GM18951 (cell line): ENCODE results near the gene NKIRAS2.

ENCODE experiments used
- POLR2A ChIP-seq: IDR thresholded peaks from 4 replicates; pipeline ENCODE4 v1.6.1; 2011; ENCODE audit warnings: mild to moderate bottlenecking; ENCODE audit not compliant: insufficient read length, insufficient read depth; ENCODE audit errors: extremely low read depth
- in situ Hi-C: fragments of 300-500 bp; cut with MboI; formaldehyde crosslinking; loops from one replicate; pipeline ENCODE4 v1.12.0; 2022; ENCODE audit warnings: low sequenced_read_pairs, mixed read lengths, inconsistent platforms; ENCODE audit not compliant: unreplicated experiment

The NKIRAS2 gene

DNA sequence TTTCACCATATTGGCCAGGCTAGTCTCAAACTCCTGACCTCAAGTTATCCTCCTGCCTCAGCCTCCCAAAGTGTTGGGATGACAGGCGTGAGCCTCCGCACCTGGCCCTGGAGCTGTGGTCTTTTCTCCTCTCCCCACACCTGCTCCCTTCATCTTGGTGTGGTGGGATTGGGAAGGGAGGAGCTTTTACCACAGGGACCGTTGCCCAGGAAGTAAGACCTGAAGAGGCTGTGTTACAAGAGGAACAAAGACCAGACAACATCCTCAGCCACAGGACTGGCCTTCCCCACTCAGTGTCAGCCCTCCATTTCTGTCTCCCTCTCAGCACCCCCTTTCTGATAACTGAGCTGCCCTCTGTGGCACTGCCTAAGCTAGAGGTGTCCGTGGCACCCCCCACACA is 39.9 kb downstream of the NKIRAS2 start:
- no peak for TF ChIP-seq POLR2A
- in situ Hi-C loops: no loop called here

- in situ Hi-C loops: no loop called here
Measured at GRCh38 chr17:42060231-42060630, 40.3 kb downstream of the NKIRAS2 start.

DNA sequence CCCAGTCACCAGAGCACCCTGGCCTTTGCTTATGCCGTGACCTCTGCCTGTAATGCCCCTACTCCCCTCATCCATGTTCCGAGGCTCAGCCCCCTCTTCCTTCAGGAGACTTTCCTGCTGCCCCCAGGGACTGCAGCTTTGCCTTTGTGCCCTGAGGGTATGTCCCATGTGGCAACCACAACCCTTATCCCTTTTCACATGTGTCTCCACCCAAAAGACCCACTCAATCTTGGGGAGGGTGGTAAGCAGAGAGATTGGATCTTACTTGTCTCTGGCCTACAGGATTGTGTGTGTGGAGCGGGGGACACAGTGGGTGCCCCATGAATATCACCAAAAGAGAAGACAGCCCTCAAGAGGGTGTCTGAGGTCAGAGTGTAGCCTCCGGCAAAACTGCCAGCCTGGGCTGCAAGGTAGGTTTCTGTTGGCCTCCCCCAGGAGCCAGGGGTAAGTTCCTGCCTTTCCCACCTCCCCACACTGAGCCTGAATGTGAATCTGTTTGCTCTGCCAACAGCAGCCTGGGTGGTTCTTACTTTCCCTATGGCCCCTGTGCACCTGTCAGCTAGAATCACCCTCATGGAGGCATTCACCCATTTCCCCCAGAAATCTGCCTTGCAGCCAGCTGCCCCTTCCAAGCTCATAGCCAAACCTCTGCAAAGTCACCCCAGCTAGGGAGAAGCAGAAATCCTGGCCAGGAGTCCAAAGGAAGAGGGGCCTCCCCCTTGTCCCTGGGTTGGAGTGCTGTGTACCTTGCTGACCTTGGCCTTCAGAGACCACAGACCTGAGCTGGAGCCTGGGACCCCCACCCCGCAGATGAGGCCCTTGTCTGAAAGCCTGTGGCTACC is 42.0 kb downstream of the NKIRAS2 start:
- TF ChIP-seq POLR2A: no peak
- in situ Hi-C loops: no loop called here

More at GRCh38 chr17:42060231-42060630, 40.3 kb downstream of the NKIRAS2 start:
- no peak for TF ChIP-seq POLR2A

DNA sequence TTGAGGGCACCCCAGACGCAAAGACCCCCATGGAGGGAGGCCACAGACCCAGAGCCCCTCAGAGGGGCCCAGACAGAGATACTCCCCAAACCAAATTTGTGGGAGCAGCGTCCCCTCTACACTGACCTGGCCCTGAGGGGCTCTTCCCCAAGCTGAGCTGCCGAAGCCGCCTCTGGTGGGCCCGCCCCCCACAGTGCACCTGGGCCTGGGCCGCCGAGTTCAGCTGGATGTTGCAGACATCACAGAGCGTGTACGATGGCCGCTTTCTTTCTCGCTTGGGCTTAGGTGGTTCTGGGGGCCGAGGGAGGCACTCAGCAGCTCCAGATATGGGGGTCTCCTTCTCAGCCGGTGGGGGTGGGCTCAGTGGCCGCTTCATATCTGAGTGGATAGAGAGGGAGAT is 42.8 kb downstream of the NKIRAS2 start:
- in situ Hi-C loops: no loop called here
- no peak for TF ChIP-seq POLR2A

GRCh38 chr17:42065201-42065600 is 45.3 kb downstream of the NKIRAS2 start:
- in situ Hi-C loops: no loop called here
- TF ChIP-seq POLR2A: no peak

DNA sequence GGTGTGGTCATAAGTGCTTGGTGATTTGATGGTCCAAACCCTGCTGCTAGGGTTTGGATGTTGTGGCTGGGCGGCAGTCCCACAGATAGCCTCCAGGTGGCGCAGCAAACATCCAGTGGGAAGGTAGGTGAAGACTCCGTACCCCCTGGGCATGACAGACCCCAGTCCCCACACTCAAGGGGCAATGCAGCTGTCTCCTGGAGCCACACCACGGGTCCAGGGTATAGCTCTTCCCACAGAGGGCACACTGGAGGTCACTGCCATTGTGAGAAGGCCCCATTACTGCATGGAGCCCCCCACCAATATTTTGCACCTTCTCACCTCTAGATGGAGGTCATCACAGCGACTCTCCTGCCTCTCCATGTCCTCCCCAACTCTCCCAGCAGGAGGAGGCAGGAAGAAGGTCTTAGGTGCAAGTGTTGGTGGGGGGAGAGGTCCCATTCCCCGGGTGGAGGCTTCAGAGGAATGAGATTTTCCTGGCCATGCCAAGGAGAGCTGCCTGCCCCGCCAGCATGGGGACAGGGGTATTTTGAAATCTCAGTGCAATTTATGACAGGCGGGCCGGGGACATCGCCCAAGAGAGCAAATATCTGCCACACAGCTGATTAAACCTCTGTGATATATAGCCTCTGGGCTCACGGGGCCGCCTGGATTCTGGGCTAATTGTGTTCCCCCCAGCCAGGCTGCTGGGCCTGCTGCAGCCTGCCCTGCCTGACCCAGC is 47.6 kb downstream of the NKIRAS2 start:
- in situ Hi-C loops: no loop called here
- no peak for TF ChIP-seq POLR2A

- no peak for TF ChIP-seq POLR2A
- in situ Hi-C loops: no loop called here
Measured at GRCh38 chr17:42068979-42069378, 49.1 kb downstream of the NKIRAS2 start.

GRCh38 chr17:42071810-42072209 is 51.9 kb downstream of the NKIRAS2 start:
- in situ Hi-C loops: no loop called here

DNA sequence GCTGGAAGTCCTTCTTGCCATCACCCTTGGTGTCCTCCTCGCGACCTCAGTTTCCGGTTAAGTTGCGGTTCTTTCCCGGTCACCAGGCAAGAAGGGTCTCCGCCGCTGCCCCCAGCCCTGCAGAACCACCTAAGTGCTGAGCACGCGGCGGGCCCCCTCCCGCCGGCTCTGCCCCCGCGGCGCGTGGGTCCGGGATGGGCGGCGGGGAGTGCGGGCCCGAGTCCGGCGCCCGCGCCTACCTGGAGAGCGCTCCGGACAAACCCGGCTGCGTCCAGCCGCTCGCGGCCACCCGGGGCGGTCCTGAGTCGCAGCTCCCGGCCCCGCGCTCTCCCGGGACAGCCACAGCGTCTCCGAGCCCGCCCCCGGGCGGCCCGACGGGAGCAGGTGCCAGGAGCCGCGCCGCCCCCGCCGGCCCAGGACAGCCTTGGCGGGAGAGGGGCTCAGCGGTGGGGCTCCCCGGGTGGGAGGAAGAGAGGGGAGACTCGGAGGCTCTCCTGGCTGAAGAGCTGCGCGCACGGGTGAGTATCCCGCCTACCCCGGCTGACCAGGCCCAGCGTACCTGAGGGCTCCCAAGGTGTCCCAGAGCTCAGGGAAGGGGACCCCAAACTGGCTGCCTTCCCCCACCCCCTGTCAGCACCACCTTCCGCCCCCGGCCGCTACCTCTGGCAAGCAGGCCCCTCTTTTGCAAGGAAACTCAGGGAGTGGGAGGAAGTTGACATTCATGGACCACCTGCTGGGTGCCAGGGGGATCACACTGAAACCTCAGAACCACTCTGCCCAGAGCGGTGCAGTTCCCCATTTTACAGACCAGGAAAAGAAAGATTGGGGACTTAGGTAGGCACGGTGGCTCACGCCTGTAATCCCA is 52.7 kb downstream of the NKIRAS2 start:
- no peak for TF ChIP-seq POLR2A
- in situ Hi-C loops: no loop called here

More at GRCh38 chr17:42071810-42072209, 51.9 kb downstream of the NKIRAS2 start:
- no peak for TF ChIP-seq POLR2A
